IPS-18a (cell line): ENCODE results near the gene ZAP70.

ENCODE experiments used
- H3K27ac ChIP-seq: one replicate; pipeline ENCODE4 v1.5.1; 2013; ENCODE audit warnings: low read length
- H3K27me3 ChIP-seq: one replicate; pipeline ENCODE4 v1.6.1; 2013; ENCODE audit warnings: mild to moderate bottlenecking, low read length; ENCODE audit not compliant: control insufficient read depth, insufficient read depth
- H3K36me3 ChIP-seq: one replicate; pipeline ENCODE4 v1.6.1; 2013; ENCODE audit warnings: low read depth, low read length; ENCODE audit not compliant: control insufficient read depth
- H3K4me1 ChIP-seq: one replicate; pipeline ENCODE4 v1.6.1; 2013; ENCODE audit warnings: low read depth, low read length; ENCODE audit not compliant: control insufficient read depth
- H3K4me3 ChIP-seq: one replicate; pipeline ENCODE4 v1.5.1; 2013; ENCODE audit warnings: low read length
- H3K9ac ChIP-seq: one replicate; pipeline ENCODE4 v1.6.1; 2013; ENCODE audit warnings: mild to moderate bottlenecking, low read length, moderate library complexity
- H3K9me3 ChIP-seq: one replicate; pipeline ENCODE4 v1.6.1; 2013; ENCODE audit warnings: low read depth, low read length; ENCODE audit not compliant: control insufficient read depth

Gene ZAP70

GRCh38 chr2:97763176-97763845 lies 49.9 kb downstream of the ZAP70 start:
- Histone ChIP-seq H3K27me3 (no peaks in the 10 kb centered on the region), H3K9me3 (no peaks in the 10 kb centered on the region), H3K4me3 (no peak overlapping the region), H3K4me1 (no peaks in the 10 kb centered on the region), H3K27ac (no peak overlapping the region), H3K36me3 (peaks cover 30% of the 10 kb centered on the region), H3K9ac (no peak overlapping the region)

- Histone ChIP-seq H3K4me3 (no peak overlapping the region), H3K36me3 (peaks cover 20% of the 10 kb centered on the region), H3K9me3 (no peaks in the 10 kb centered on the region), H3K4me1 (peaks cover under 1% of the 10 kb centered on the region), H3K27ac (no peak overlapping the region), H3K27me3 (no peaks in the 10 kb centered on the region), H3K9ac (no peak overlapping the region)
These were observed 51.3 kb downstream of the ZAP70 start for GRCh38 chr2:97764559-97765263.

- Histone ChIP-seq H3K9ac (no peak overlapping the region), H3K9me3 (no peaks in the 10 kb centered on the region), H3K4me3 (no peak overlapping the region), H3K36me3 (peaks cover 11% of the 10 kb centered on the region), H3K27me3 (no peaks in the 10 kb centered on the region), H3K4me1 (peaks cover 12% of the 10 kb centered on the region), H3K27ac (no peak overlapping the region)
These were observed 52.6 kb downstream of the ZAP70 start for GRCh38 chr2:97765933-97766332.

- no peak overlapping the region for H3K9ac ChIP-seq
- no peak overlapping the region for H3K27ac ChIP-seq
- H3K4me3 ChIP-seq = no peak overlapping the region
- no peaks in the 10 kb centered on the region for H3K9me3 ChIP-seq
- peaks cover 14% of the 10 kb centered on the region for H3K4me1 ChIP-seq
- H3K36me3 ChIP-seq = peaks cover 11% of the 10 kb centered on the region
- no peaks in the 10 kb centered on the region for H3K27me3 ChIP-seq
These were observed 53.2 kb downstream of the ZAP70 start for GRCh38 chr2:97766567-97766966.

GRCh38 chr2:97769308-97769707 lies 55.9 kb downstream of the ZAP70 start:
- no peak overlapping the region for H3K9ac ChIP-seq
- peaks cover 15% of the 10 kb centered on the region for H3K36me3 ChIP-seq
- no peak overlapping the region for H3K4me3 ChIP-seq
- no peak overlapping the region for H3K27ac ChIP-seq
- H3K27me3 ChIP-seq = no peaks in the 10 kb centered on the region
- H3K4me1 ChIP-seq = peaks cover 14% of the 10 kb centered on the region
- H3K9me3 ChIP-seq = no peaks in the 10 kb centered on the region

- Histone ChIP-seq H3K27me3 (no peaks in the 10 kb centered on the region), H3K9me3 (no peaks in the 10 kb centered on the region), H3K4me1 (peaks cover 14% of the 10 kb centered on the region), H3K27ac (no peak overlapping the region), H3K36me3 (peaks cover 15% of the 10 kb centered on the region), H3K9ac (no peak overlapping the region), H3K4me3 (no peak overlapping the region)
These were observed 56.3 kb downstream of the ZAP70 start for GRCh38 chr2:97769711-97770110.

GRCh38 chr2:97770445-97770844 lies 57.1 kb downstream of the ZAP70 start:
- peaks cover 16% of the 10 kb centered on the region for H3K36me3 ChIP-seq
- H3K4me3 ChIP-seq = no peak overlapping the region
- no peak overlapping the region for H3K27ac ChIP-seq
- no peak overlapping the region for H3K9ac ChIP-seq
- peaks cover 14% of the 10 kb centered on the region for H3K4me1 ChIP-seq
- H3K27me3 ChIP-seq = no peaks in the 10 kb centered on the region
- no peaks in the 10 kb centered on the region for H3K9me3 ChIP-seq

- Histone ChIP-seq H3K27ac (no peak overlapping the region), H3K36me3 (peaks cover 11% of the 10 kb centered on the region), H3K9ac (no peak overlapping the region), H3K4me1 (peaks cover 14% of the 10 kb centered on the region), H3K27me3 (no peaks in the 10 kb centered on the region), H3K9me3 (no peaks in the 10 kb centered on the region), H3K4me3 (no peak overlapping the region)
These were observed 61.0 kb downstream of the ZAP70 start for GRCh38 chr2:97774425-97774824.

- Histone ChIP-seq H3K4me3 (no peak overlapping the region), H3K4me1 (peaks cover 10% of the 10 kb centered on the region), H3K27me3 (no peaks in the 10 kb centered on the region), H3K36me3 (peaks cover 11% of the 10 kb centered on the region), H3K9ac (no peak overlapping the region), H3K9me3 (no peaks in the 10 kb centered on the region), H3K27ac (no peak overlapping the region)
These were observed 61.7 kb downstream of the ZAP70 start for GRCh38 chr2:97775074-97775473.

GRCh38 chr2:97779141-97779540 lies 65.8 kb downstream of the ZAP70 start:
- no peak overlapping the region for H3K27ac ChIP-seq
- no peaks in the 10 kb centered on the region for H3K9me3 ChIP-seq
- H3K4me3 ChIP-seq = no peak overlapping the region
- H3K36me3 ChIP-seq = peaks cover 9% of the 10 kb centered on the region
- no peaks in the 10 kb centered on the region for H3K27me3 ChIP-seq
- no peak overlapping the region for H3K9ac ChIP-seq
- no peaks in the 10 kb centered on the region for H3K4me1 ChIP-seq

- Histone ChIP-seq H3K9ac (no peak overlapping the region), H3K27ac (no peak overlapping the region), H3K4me3 (no peak overlapping the region), H3K4me1 (no peaks in the 10 kb centered on the region), H3K36me3 (no peaks in the 10 kb centered on the region), H3K27me3 (no peaks in the 10 kb centered on the region), H3K9me3 (no peaks in the 10 kb centered on the region)
These were observed 68.6 kb downstream of the ZAP70 start for GRCh38 chr2:97781981-97782380.

- no peak overlapping the region for H3K9ac ChIP-seq
These were observed 71.6 kb downstream of the ZAP70 start for GRCh38 chr2:97784953-97785352.

More at GRCh38 chr2:97784953-97785352, 71.6 kb downstream of the ZAP70 start:
- H3K9me3 ChIP-seq = no peaks in the 10 kb centered on the region
- H3K4me3 ChIP-seq = no peak overlapping the region
- H3K27me3 ChIP-seq = no peaks in the 10 kb centered on the region
- no peaks in the 10 kb centered on the region for H3K36me3 ChIP-seq
- H3K27ac ChIP-seq = no peak overlapping the region
- H3K4me1 ChIP-seq = no peaks in the 10 kb centered on the region
